GM18873 (cell line): Measurements from ENCODE around the gene TBC1D16.
"Not testable (repeated sequence)": the region's sequence is repeated elsewhere in the genome, so short reads cannot be mapped to it uniquely, and the experiment has no call there.

Experiments used
- ATAC-seq: cut with Tn5 transposase; IDR thresholded peaks from one replicate; pipeline ENCODE4 v1.9.1; 2021; ENCODE audit warnings: mild to moderate bottlenecking, moderate library complexity, moderate number of reproducible peaks; ENCODE audit not compliant: unreplicated experiment, low FRiP score

The TBC1D16 gene

GRCh38 chr17:79905832-79906231, 129.8 kb downstream of the TBC1D16 start:
- ATAC-seq = no peak

GRCh38 chr17:79904865-79905264, 130.8 kb downstream of the TBC1D16 start:
- no peak for ATAC-seq

GRCh38 chr17:79902146-79902791, 133.4 kb downstream of the TBC1D16 start:
- no peak for ATAC-seq

- no peak for ATAC-seq
Observed at GRCh38 chr17:79901131-79901530, 134.5 kb downstream of the TBC1D16 start.

- no peak for ATAC-seq
Observed at GRCh38 chr17:79899584-79899983, 136.1 kb downstream of the TBC1D16 start.

- ATAC-seq = no peak
Observed at GRCh38 chr17:79897243-79898063, 138.2 kb downstream of the TBC1D16 start.

GRCh38 chr17:79893457-79893856, 142.2 kb downstream of the TBC1D16 start:
- not testable (repeated sequence) for ATAC-seq

GRCh38 chr17:79892457-79893241, 143.0 kb downstream of the TBC1D16 start:
- no peak for ATAC-seq

GRCh38 chr17:79891113-79891730, 144.4 kb downstream of the TBC1D16 start:
- ATAC-seq = no peak

- no peak for ATAC-seq
Observed at GRCh38 chr17:79890706-79891105, 145.0 kb downstream of the TBC1D16 start.

- no peak for ATAC-seq
Observed at GRCh38 chr17:79888811-79889634, 146.6 kb downstream of the TBC1D16 start.

GRCh38 chr17:79888009-79888540, 147.6 kb downstream of the TBC1D16 start:
- ATAC-seq = no peak

- no peak for ATAC-seq
Observed at GRCh38 chr17:79887451-79887991, 148.2 kb downstream of the TBC1D16 start.

- ATAC-seq = no peak
Observed at GRCh38 chr17:79883202-79883601, 152.5 kb downstream of the TBC1D16 start.
